WTC11 (cell line): ENCODE results near the gene NRXN3.

Experiments
- CBFB ChIP-seq: sonication (generic); formaldehyde crosslinking; IDR thresholded peaks from 2 replicates; pipeline ENCODE4 v1.8.1; 2022; ENCODE audit warnings: mild to moderate bottlenecking, low read depth, missing genetic modification reagents
- KAT7 ChIP-seq: sonication (generic); formaldehyde crosslinking; IDR thresholded peaks from 2 replicates; pipeline ENCODE4 v1.8.1; 2023; ENCODE audit warnings: missing genetic modification reagents, mild to moderate bottlenecking, borderline replicate concordance
- RELA ChIP-seq: sonication (generic); formaldehyde crosslinking; IDR thresholded peaks from 2 replicates; pipeline ENCODE4 v1.8.1; 2022; ENCODE audit warnings: missing genetic modification reagents, mild to moderate bottlenecking, borderline replicate concordance

DNA sequence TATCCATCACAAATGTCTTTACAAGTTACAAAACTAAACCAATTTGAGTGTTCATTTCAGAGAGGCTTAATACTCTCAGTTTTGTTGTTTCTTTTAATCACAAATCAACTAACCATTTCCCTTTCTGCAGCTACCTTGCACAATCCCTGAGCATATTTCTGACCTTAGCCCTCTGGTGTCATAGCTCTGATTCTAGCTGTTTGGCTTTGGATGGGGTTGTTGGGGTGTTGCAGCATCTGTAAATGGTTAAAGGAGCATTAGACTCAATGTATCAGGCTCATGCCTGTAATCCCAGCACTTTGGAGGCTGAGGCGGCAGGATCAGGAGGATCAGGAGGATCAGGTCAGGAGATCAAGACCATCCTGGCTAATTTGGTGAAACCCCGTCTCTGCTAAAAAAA lies 461.4 kb downstream of the NRXN3 start:
- TF ChIP-seq KAT7 (CRISPR knock-in tag): no peak
- TF ChIP-seq CBFB (CRISPR knock-in tag): no peak
- TF ChIP-seq RELA: no peak
